GM18505 (cell line): Measurements from ENCODE around the gene KNDC1.
"Not testable (repeated sequence)": the region's sequence is repeated elsewhere in the genome, so short reads cannot be mapped to it uniquely, and the experiment has no call there.

Experiments used
- ATAC-seq: cut with Tn5 transposase; IDR thresholded peaks from one replicate; pipeline ENCODE4 v1.9.1; 2021; ENCODE audit not compliant: unreplicated experiment
- POLR2A ChIP-seq: IDR thresholded peaks from 4 replicates; pipeline ENCODE4 v1.6.1; 2011; ENCODE audit warnings: borderline replicate concordance; ENCODE audit not compliant: insufficient read depth, insufficient read length; ENCODE audit errors: extremely low read depth

The KNDC1 gene

GRCh38 chr10:133140417-133141143, 19.4 kb upstream of the KNDC1 start:
- no peak for TF ChIP-seq POLR2A
- no peak for ATAC-seq

DNA sequence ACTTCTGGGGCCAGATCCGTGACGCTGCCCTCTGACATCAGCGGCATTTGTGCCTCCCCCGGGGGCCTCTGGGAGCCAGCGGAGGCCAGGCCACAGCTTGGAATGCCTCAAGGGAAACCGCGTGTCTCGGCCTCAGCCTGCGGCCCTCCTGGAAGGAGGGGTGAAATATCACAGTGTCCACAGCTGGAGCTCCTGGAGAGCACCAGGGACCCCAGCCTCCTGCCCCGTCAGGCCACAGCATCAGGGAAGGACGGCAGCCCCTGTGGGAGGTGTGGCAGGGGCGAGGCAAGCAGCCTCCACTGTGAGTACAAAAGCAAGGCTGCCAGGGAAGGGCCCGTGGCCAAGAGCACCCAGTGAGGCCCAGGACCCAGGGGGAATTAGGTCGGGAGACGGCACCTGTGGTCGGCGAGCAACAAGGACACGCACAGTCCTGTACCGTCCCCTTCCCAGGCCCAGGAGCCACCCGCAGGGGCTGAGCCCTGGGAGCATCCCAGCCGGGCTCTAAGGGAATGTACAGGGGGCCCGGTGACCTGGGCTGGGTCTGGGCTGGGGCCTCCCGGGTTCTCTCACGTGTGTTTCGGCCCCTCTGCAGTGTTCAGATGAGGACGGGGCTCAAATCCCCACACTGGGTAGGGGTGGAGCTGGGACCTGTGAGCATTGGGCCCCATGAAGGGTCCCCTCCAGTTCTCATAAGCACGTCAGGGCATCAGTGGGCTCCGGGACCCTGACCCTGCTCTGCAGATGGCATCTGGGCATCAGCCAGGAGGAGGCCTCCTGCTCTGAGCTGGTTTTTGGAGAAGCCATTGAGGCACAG, 18.7 kb upstream of the KNDC1 start:
- no peak for ATAC-seq
- no peak for TF ChIP-seq POLR2A

DNA sequence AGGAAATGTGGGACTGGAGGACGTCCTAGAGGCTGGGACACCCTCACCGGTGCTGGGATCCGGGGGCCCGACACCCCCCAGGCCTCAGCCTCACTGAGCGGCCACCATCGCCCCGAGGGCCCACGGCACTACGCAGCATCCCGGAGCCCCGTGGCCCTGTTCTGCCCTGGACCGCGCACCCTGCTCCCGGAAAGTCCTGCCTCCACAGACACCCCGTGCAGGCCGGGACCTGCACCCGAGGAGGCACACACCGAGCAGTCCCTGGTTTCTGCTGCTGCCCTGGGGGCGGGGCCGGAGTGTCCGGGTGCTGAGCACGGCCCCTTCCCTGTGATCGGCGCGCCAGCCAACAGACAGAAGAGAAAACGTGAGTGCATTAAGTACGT, 18.1 kb upstream of the KNDC1 start:
- no peak for ATAC-seq
- TF ChIP-seq POLR2A: no peak

GRCh38 chr10:133142523-133143199, 17.4 kb upstream of the KNDC1 start:
- ATAC-seq: no peak
- TF ChIP-seq POLR2A: no peak

- no peak for TF ChIP-seq POLR2A
- no peak for ATAC-seq
These were observed 16.9 kb upstream of the KNDC1 start for GRCh38 chr10:133143200-133143533.

GRCh38 chr10:133143546-133143945, 16.5 kb upstream of the KNDC1 start:
- no peak for TF ChIP-seq POLR2A
- no peak for ATAC-seq

DNA sequence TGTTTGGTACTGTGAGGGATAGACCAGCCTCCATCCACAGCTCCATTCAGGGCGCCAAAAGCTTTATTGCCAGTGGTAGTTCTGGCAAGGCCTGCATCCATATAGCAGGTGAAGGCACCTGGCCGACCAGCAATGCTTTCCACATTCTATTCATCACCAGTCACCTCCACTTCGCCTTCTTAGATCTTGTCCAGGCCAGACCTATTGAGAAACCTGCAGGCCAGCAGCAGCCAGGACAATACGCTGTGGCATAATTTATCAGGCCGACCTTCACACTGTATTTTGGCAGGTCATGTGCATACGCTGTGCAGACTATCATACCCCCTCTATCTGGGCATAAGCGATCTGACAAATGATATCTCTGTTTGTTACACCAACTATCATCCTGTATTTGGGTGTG, 15.2 kb upstream of the KNDC1 start:
- no peak for ATAC-seq
- TF ChIP-seq POLR2A: no peak

DNA sequence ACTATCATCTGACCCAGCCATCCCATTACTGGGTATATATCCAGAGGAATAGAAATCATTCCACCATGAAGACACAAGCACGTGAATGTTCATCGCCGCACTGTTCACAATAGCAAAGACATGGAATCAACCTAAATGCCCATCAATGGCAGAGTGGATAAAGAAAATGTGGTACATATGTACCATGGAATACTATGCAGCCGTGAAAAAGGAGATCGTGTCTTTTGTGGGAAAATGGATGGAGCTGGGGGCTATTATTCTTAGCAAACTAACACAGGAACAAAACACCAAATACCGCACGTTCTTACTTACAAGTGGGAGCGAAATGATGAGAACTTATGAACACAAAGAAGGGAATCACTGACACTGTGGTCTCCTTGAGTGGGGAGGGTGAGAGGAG, 9.8 kb upstream of the KNDC1 start:
- ATAC-seq: no peak
- TF ChIP-seq POLR2A: no peak

- TF ChIP-seq POLR2A: no peak
- no peak for ATAC-seq
These were observed 9.4 kb upstream of the KNDC1 start for GRCh38 chr10:133150656-133151055.

GRCh38 chr10:133151071-133151470, 8.9 kb upstream of the KNDC1 start:
- not testable (repeated sequence) for ATAC-seq

- TF ChIP-seq POLR2A: no peak
- ATAC-seq: no peak
These were observed 8.5 kb upstream of the KNDC1 start for GRCh38 chr10:133151543-133151972.

- TF ChIP-seq POLR2A: no peak
- ATAC-seq: no peak
These were observed 5.6 kb upstream of the KNDC1 start for GRCh38 chr10:133154411-133154810.

DNA sequence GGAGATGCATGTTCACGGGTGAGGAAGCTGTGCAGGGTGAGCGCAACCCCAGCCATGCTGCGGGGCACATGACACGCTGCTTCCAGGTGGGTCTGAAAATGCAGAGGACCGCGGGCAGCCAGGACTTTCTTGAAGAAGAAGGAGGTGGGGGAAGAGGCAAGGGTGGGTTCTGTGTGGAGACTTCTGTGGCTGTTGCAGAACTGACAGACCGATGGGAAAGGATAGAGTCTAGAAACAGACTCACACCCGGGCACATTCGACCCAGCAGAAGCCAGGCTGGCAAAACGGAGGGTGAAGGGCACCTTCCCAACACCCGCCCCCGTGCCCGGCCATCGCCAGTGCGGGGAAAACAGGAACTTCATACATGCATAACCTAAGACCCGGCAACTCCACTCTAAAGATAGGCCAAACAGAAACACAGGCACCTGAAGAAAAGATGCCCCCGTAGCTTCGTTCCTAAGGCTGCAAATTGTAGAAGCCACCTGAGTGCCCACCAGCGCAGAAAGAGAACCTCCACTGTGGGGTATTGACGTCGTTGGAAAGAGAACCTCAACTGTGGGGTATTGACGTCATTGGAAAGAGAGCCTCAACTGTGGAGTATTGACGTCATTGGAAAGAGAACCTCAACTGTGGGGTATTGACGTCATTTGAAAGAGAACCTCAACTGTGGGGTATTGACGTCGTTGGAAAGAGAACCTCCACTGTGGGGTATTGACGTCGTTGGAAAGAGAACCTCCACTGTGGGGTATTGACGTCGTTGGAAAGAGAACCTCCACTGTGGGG, 4.8 kb upstream of the KNDC1 start:
- ATAC-seq: no peak
- TF ChIP-seq POLR2A: no peak
